Thyroid gland (tissue), 4 donors: ENCODE results near the gene IZUMO4.

Experiments
- POLR2A ChIP-seq, 2 donors: fragments of 450-650 bp; IDR thresholded peaks; one replicate each; pipeline ENCODE4 v1.6.1; 2017; ENCODE audit warnings: antibody characterized with exemption in 2 of 2, mild to moderate bottlenecking in 2 of 2, moderate library complexity in 1 of 2
- TF ChIP-seq, protein P1 (sequence below), 6 experiments: fragments of 200-600 bp in 3 of 6; fragments of 450-650 bp in 3 of 6; sonication (generic) in 3 of 6; IDR thresholded peaks; one replicate each; pipeline ENCODE4 v1.5.1; 2016 to 2019; ENCODE audit warnings: antibody characterized with exemption in 6 of 6, mild to moderate bottlenecking in 2 of 6, inconsistent platforms in 1 of 6, moderate library complexity in 1 of 6

DNA sequence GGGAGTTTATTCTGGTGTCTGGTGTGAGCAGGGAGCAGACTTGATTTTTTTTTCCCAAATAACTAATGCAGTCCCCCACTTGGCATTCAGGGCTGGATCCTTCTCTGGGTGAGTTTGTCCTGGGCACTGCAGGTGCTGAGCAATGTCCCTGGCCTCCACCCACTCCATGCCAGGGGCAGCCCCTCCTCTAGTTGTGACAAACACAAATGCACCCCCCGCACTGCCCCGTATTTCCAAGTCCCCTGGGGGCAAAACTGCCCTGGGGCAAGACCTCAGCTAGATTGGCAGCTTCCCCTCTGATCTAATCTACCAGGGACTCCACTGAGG, 7.0 kb upstream of the IZUMO4 start:
- TF ChIP-seq, protein P1, sequence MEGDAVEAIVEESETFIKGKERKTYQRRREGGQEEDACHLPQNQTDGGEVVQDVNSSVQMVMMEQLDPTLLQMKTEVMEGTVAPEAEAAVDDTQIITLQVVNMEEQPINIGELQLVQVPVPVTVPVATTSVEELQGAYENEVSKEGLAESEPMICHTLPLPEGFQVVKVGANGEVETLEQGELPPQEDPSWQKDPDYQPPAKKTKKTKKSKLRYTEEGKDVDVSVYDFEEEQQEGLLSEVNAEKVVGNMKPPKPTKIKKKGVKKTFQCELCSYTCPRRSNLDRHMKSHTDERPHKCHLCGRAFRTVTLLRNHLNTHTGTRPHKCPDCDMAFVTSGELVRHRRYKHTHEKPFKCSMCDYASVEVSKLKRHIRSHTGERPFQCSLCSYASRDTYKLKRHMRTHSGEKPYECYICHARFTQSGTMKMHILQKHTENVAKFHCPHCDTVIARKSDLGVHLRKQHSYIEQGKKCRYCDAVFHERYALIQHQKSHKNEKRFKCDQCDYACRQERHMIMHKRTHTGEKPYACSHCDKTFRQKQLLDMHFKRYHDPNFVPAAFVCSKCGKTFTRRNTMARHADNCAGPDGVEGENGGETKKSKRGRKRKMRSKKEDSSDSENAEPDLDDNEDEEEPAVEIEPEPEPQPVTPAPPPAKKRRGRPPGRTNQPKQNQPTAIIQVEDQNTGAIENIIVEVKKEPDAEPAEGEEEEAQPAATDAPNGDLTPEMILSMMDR (IDR thresholded peaks at IDR 0.05), result no peak
- TF ChIP-seq POLR2A (IDR thresholded peaks at IDR 0.05), result no peak
